Measurements from ENCODE around the gene ITM2A. TPM values are rescaled to one million over a fixed set of nuclear protein-coding genes. Genes with fewer than 3 reads are reported as not detected.

The ITM2A gene
- total RNA-seq, 1 experiment from 2014 or later = not detected

DNA sequence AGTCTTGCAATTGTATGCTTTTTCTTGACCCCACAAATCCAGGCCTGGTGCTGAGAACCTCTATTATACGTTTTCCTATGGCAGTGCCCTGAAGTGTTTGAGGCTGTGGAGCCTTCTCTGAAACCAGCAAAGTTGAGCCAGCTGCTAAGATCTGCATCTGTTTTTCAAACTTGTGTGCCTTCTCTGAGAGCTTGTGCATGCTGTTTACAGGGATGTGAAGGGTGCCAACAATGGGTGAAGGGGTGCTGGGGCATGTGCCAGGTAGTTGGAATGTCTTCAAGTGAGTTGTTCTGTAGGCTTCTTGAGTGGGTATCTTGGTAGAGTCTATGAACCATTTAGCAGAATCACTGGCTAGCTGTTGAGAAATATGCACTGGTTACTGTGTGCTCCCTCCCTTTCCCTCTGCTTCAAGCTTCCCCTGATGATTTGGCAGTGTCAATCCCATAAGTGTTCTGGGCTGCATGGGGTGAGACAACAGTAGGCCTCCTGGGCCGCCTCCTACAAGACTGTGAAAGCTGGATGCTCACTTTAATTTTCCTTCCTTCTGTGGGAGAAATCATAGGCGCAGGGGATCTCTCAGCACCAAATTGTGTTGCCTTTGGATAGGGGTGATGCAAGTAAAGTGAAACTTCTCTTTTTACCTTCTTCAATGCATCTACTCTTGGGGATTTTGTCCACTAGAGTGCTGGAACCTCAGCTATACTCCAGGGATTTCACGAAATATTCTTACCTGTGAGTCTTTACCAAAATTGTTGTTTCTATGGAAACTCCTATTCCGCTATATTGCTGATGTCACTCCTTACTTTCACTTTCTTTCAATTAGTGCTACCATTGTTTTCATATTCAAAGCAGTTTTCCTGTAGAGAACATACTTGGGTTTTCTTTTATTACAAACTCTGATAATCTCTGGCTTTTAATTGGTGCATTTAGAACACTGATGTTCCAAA lies 30.0 kb downstream of the ITM2A start:
- no peak overlapping the region for H2AFZ ChIP-seq (ENCODE audit: low read depth, low read length, poor library complexity, severe bottlenecking)
- H4K20me1 ChIP-seq (ENCODE audit: insufficient read depth) = no peaks in the 10 kb centered on the region
- H3K27me3 ChIP-seq (ENCODE audit: insufficient read depth, low read length) = no peaks in the 10 kb centered on the region
- RAD21 ChIA-PET (ENCODE audit: low non-redundant PET in 1 of 2, low total read pairs in 2 of 2, uncharacterized antibody in 2 of 2, unreplicated experiment in 2 of 2) = no interaction called here
- H3K9ac ChIP-seq (ENCODE audit: low read length) = no peak overlapping the region
- DNase-seq (ENCODE audit: low read depth, low spot score) (no peak), ATAC-seq (no peak)
- TF ChIP-seq EZH2 (IDR thresholded peaks at IDR 0.05) = no peak
- no peak for TF ChIP-seq TCF7L2 (IDR thresholded peaks at IDR 0.05; ENCODE audit: borderline replicate concordance, extremely low read depth, insufficient read depth, insufficient read length)
- no peak for TF ChIP-seq ZNF274 (IDR thresholded peaks at IDR 0.05; ENCODE audit: low read depth, low read length)
- TF ChIP-seq CEBPB (IDR thresholded peaks at IDR 0.05; ENCODE audit: low read depth) = no peak
- TF ChIP-seq, protein P1, sequence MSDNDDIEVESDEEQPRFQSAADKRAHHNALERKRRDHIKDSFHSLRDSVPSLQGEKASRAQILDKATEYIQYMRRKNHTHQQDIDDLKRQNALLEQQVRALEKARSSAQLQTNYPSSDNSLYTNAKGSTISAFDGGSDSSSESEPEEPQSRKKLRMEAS (IDR thresholded peaks at IDR 0.05) = no peak
- TF ChIP-seq EZH2phosphoT487 (IDR thresholded peaks at IDR 0.05; ENCODE audit: borderline replicate concordance) = no peak
- TF ChIP-seq RAD21 (IDR thresholded peaks at IDR 0.05; ENCODE audit: low read depth) = no peak
- no peak for TF ChIP-seq YY1 (IDR thresholded peaks at IDR 0.05; ENCODE audit: extremely low read depth, insufficient replicate concordance, low read depth, low read length)
- TF ChIP-seq, protein P2, sequence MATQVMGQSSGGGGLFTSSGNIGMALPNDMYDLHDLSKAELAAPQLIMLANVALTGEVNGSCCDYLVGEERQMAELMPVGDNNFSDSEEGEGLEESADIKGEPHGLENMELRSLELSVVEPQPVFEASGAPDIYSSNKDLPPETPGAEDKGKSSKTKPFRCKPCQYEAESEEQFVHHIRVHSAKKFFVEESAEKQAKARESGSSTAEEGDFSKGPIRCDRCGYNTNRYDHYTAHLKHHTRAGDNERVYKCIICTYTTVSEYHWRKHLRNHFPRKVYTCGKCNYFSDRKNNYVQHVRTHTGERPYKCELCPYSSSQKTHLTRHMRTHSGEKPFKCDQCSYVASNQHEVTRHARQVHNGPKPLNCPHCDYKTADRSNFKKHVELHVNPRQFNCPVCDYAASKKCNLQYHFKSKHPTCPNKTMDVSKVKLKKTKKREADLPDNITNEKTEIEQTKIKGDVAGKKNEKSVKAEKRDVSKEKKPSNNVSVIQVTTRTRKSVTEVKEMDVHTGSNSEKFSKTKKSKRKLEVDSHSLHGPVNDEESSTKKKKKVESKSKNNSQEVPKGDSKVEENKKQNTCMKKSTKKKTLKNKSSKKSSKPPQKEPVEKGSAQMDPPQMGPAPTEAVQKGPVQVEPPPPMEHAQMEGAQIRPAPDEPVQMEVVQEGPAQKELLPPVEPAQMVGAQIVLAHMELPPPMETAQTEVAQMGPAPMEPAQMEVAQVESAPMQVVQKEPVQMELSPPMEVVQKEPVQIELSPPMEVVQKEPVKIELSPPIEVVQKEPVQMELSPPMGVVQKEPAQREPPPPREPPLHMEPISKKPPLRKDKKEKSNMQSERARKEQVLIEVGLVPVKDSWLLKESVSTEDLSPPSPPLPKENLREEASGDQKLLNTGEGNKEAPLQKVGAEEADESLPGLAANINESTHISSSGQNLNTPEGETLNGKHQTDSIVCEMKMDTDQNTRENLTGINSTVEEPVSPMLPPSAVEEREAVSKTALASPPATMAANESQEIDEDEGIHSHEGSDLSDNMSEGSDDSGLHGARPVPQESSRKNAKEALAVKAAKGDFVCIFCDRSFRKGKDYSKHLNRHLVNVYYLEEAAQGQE (IDR thresholded peaks at IDR 0.05; ENCODE audit: low read depth) = no peak
- TF ChIP-seq FOSL1 (IDR thresholded peaks at IDR 0.05; ENCODE audit: low read depth) = no peak
- no peak for TF ChIP-seq POLR2AphosphoS5 (IDR thresholded peaks at IDR 0.05; ENCODE audit: low read depth, low read length)
- no peak for TF ChIP-seq SIN3A (IDR thresholded peaks at IDR 0.05; ENCODE audit: low read depth)
- TF ChIP-seq POLR2A (IDR thresholded peaks at IDR 0.05; ENCODE audit: borderline replicate concordance, extremely low read depth, insufficient read depth, insufficient read length) = no peak
- no TSS peak for BruUV-seq (replicated peaks)
- H3K27ac ChIP-seq (ENCODE audit: low read depth, low read length) = no peak overlapping the region
- CTCF ChIA-PET = no interaction called here
- H3K4me3 ChIP-seq (replicated peaks in 1 of 2; ENCODE audit: low read depth in 1 of 2, low read length in 2 of 2) = no peak overlapping the region
- no peaks in the 10 kb centered on the region for H3K79me2 ChIP-seq (ENCODE audit: insufficient read depth, low read length)
- H3K9me3 ChIP-seq (ENCODE audit: control insufficient read depth in 1 of 2, insufficient read depth in 1 of 2, low read depth in 1 of 2, low read length in 2 of 2) = no peaks in the 10 kb centered on the region
- H3K4me1 ChIP-seq (ENCODE audit: control insufficient read depth in 1 of 2, insufficient read depth in 2 of 2, low read length in 2 of 2) = no peaks in the 10 kb centered on the region
- no peaks in the 10 kb centered on the region for H3K9me2 ChIP-seq (ENCODE audit: insufficient read depth)
- intact Hi-C loops (cut with micrococcal nuclease) = no loop called here
- POLR2A ChIA-PET = no interaction called here
- no peaks in the 10 kb centered on the region for H3K36me3 ChIP-seq (ENCODE audit: control insufficient read depth in 1 of 2, insufficient read depth in 2 of 2, low read length in 2 of 2)
- H3K4me2 ChIP-seq (ENCODE audit: low read length) = no peak overlapping the region
